AG04450 (cell line): ENCODE measurements around the gene CCNC. TPM values are rescaled to one million over a fixed set of nuclear protein-coding genes. Genes with fewer than 3 reads are reported as not detected.

ENCODE experiments used
- CTCF ChIA-PET: fragments of 300-600, 350-600 bp; formaldehyde crosslinking; extraction: SDS; loops from one replicate; lab custom pipeline; 2022; ENCODE audit warnings: antibody characterized with exemption, inconsistent platforms; lab: Charles Lee
- POLR2A ChIA-PET: fragments of 350-600 bp; formaldehyde crosslinking; extraction: SDS; loops from one replicate; lab custom pipeline; 2021; ENCODE audit warnings: antibody characterized with exemption, inconsistent platforms; lab: Yijun Ruan, JAX
- DNase-seq: peaks from one replicate; pipeline ENCODE4 v3.0.0-alpha.2; 2011; ENCODE audit warnings: low read depth, low spot score
- H3K27ac ChIP-seq: one replicate; pipeline ENCODE4 v1.5.1; 2012; ENCODE audit warnings: low read depth, low read length, control low read depth
- H3K27me3 ChIP-seq: one replicate; pipeline ENCODE4 v1.6.0; 2012; ENCODE audit warnings: low read length; ENCODE audit not compliant: control insufficient read depth, insufficient read depth
- H3K4me3 ChIP-seq: 2 replicates; pipeline ENCODE4 v1.5.1; 2011; ENCODE audit warnings: mild to moderate bottlenecking, low read depth, low read length, control low read depth
- H3K9me3 ChIP-seq: 2 replicates; pipeline ENCODE4 v1.5.1; 2012; ENCODE audit warnings: low read length; ENCODE audit not compliant: control insufficient read depth, insufficient read depth
- polyA plus RNA-seq: library from polyadenylated mRNA; depleted of rRNA; stranded (reverse); fragments of >200 nt; gene quantifications from 2 replicates; pipeline ENCODE4 v1.2.3, GENCODE V29; 2011
- TF ChIP-seq, protein P1 (sequence below): IDR thresholded peaks from 2 replicates; pipeline ENCODE4 v1.5.1; 2011; ENCODE audit warnings: low read depth, low read length, control low read depth, inconsistent platforms

Gene CCNC
- polyA plus RNA-seq, 1 experiment = 68.4 TPM

DNA sequence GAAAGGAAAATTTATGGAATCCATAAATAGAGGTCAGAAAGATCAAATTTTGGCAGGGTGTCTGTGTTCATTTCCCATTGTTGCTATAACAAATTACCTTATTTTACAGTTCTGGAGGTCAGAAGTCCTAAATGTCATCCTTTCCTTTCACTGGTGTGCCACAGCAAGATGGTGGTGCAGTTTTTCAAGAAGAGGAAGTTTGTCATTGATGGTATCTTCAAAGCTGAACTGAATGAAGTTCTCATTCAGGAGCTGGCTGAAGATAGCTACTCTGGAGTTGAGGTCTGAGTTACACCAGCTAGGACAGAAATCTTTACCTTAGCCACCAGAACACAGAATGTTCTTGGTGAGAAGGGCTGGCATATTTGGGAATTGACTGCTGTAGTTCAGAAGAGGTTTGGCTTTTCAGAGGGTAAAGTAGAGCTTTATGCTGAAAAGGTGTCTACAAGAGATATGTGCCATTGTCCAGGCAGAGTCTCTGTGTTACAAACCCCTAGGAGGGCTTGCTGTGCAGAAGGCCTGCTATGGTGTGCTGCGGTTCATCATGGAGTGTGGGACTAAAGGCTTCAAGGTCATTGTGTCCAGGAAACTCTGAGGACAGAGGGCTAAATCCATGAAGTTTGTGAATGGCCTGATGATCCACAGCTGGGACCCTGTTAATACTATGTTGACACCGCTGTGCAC, 7.2 kb upstream of the CCNC start:
- Histone ChIP-seq H3K4me3 (no peak overlapping the region), H3K27me3 (peaks cover 2% of the 10 kb centered on the region), H3K9me3 (no peaks in the 10 kb centered on the region; the same call in 1 of the 2 replicates), H3K27ac (no peak overlapping the region)
- ChIA-PET POLR2A (no interaction called here), CTCF (no interaction called here)
- DNase-seq = no peak
- TF ChIP-seq, protein P1, sequence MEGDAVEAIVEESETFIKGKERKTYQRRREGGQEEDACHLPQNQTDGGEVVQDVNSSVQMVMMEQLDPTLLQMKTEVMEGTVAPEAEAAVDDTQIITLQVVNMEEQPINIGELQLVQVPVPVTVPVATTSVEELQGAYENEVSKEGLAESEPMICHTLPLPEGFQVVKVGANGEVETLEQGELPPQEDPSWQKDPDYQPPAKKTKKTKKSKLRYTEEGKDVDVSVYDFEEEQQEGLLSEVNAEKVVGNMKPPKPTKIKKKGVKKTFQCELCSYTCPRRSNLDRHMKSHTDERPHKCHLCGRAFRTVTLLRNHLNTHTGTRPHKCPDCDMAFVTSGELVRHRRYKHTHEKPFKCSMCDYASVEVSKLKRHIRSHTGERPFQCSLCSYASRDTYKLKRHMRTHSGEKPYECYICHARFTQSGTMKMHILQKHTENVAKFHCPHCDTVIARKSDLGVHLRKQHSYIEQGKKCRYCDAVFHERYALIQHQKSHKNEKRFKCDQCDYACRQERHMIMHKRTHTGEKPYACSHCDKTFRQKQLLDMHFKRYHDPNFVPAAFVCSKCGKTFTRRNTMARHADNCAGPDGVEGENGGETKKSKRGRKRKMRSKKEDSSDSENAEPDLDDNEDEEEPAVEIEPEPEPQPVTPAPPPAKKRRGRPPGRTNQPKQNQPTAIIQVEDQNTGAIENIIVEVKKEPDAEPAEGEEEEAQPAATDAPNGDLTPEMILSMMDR = no peak

DNA sequence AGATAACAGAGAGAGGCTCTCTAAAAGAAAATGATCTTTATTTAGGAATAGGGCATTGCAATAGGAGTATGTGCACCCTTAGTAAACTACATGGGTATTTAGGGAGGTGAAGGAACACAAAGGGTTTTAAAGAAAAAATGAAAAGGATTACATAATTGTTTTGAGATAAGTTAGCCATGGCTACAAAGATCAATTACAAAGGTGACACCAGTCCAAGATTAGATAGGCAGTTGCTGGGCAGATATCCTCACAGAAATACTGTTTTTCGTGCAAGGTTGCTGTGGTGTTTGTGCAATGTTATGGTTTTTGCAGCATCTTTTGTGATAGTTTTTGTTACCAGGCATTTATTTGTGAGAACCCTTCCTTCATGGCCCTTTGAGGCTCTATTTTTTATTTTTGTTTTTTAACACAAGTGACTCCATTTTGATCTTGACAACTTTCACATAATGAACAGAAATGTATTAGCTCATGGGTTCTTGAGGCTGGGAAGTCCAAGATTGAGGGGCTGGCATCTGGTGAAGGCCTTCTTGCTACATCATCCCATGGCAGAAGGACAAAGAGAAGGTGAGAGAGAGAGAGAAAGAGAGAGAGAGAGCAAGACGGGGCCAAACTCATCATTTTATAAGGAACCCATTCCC, 5.6 kb upstream of the CCNC start:
- CTCF ChIA-PET = interaction anchor here (1.8 kb wide), 1 partner anchor 172 kb away, joined by 9 read pairs; no protein-coding TSS in a partner anchor
- POLR2A ChIA-PET = no interaction called here
- DNase-seq = no peak
- Histone ChIP-seq H3K27me3 (peaks cover 2% of the 10 kb centered on the region), H3K27ac (no peak overlapping the region), H3K9me3 (no peaks in the 10 kb centered on the region; the same call in 1 of the 2 replicates), H3K4me3 (no peak overlapping the region)
- TF ChIP-seq, protein P1 = no peak

DNA sequence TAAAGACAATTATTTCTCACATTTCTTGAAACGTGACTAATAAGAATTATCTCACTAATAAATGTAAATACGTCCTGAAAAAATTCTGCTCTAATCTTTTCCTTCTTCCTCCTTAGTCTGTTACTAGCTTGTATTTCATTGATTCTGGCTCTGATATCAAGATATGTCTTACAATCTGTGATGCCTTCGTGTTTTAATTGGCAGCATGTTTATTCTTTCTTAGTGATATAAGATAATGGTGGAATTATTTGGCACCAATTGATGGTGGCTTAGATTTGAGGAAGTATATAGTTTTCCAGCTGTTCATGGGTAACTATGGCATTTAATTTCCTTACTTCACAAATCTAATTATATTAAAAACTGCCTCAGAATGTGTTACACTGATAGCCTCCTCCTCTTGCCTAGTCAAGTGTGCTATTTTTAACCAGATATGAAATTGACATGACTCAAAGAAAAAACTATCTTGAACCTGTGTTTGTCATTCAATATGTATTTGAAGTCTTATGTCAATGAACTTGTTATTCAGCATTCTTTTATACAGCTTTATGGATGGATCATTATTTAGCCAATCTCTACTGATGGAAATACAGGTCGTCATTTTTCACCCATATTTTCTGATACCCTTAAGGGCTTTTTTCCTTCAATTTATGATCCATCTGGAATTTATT, 5.3 kb downstream of the CCNC start:
- Histone ChIP-seq H3K27me3 (no peaks in the 10 kb centered on the region), H3K27ac (no peak overlapping the region), H3K4me3 (no peak overlapping the region), H3K9me3 (no peaks in the 10 kb centered on the region)
- DNase-seq = no peak
- ChIA-PET CTCF (no interaction called here), POLR2A (no interaction called here)
- TF ChIP-seq, protein P1 = no peak

DNA sequence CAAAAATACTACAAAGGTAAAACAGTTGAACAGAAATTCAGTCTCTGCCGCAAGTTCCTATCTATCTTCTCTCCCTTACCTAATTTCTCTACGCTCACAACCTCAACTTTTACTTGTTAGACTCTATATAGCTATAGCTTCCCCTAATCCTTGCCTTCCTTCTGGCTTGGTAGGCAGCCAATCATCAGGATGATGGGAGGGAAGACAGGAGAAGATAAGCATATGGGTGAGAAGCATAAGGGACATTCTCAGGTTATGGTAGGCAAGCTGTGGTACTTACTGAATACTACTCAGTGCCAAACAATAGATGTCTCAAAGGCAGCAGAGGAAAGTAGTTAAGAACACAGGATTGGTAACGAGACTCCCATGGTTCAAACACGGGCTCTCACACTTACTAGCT, 7.8 kb downstream of the CCNC start:
- no peaks in the 10 kb centered on the region for H3K27me3 ChIP-seq
- TF ChIP-seq, protein P1 = no peak
- ChIA-PET CTCF (no interaction called here), POLR2A (no interaction called here)
- DNase-seq = no peak
- no peaks in the 10 kb centered on the region for H3K9me3 ChIP-seq
- no peak overlapping the region for H3K4me3 ChIP-seq
- no peak overlapping the region for H3K27ac ChIP-seq

DNA sequence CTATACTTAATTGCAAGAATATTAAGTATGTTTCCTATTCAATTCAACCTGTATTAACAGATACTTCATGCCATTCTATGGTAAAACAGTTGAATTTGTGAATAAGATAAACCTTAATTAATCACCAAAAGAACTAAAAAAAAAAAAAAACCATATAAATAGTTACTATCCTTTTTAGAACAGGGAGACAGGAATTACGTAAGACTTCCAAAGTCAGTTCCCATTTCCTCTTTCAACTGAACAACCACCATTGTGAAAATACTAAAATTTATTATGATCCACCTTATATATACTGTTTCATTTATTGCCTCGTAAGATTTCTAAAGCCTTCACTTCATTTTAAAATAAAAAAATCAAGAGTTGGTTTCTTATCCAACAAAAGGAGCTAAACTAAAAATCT, 9.4 kb downstream of the CCNC start:
- Histone ChIP-seq H3K4me3 (no peak overlapping the region), H3K9me3 (no peaks in the 10 kb centered on the region), H3K27me3 (no peaks in the 10 kb centered on the region), H3K27ac (no peak overlapping the region)
- ChIA-PET CTCF (no interaction called here), POLR2A (no interaction called here)
- TF ChIP-seq, protein P1 = no peak
- no peak for DNase-seq
